ENCODE measurements around the gene RABAC1. TPM values are rescaled to one million over a fixed set of nuclear protein-coding genes. Genes with fewer than 3 reads are reported as not detected.

The RABAC1 gene
- total and polyA plus RNA-seq, 7 donors, result 128 to 255 (median 170) TPM

GRCh38 chr19:41924151-41925145 lies 34.7 kb downstream of the RABAC1 start:
- Histone ChIP-seq H3K27me3 (peaks cover 72 to 98% (median 97%) of the 10 kb centered on the region in 3 donors), H3K36me3 (no peaks in the 10 kb centered on the region), H3K27ac (no peak overlapping the region), H3K4me1 (peaks cover 0 to 20% (median 18%) of the 10 kb centered on the region in 4 donors), H3K9me3 (no peaks in the 10 kb centered on the region), H3K4me3 (no peak overlapping the region)
- WGBS, 2 donors, result 50 to 53% methylated on average over 13 of the region's 13 CpGs
- TF ChIP-seq CTCF (IDR thresholded peaks at IDR 0.05) (no peak), EP300 (IDR thresholded peaks at IDR 0.05) (no peak), POLR2A (IDR thresholded peaks at IDR 0.05) (no peak), POLR2AphosphoS5 (IDR thresholded peaks at IDR 0.05) (no peak)
- DNase-seq, result no peak
- intact Hi-C loops (cut with DNase I), result no loop called here

GRCh38 chr19:41923045-41923788 lies 35.9 kb downstream of the RABAC1 start:
- Histone ChIP-seq H3K4me3 (no peak overlapping the region), H3K4me1 (peaks cover 0 to 8% (median 7%) of the 10 kb centered on the region in 4 donors), H3K36me3 (no peaks in the 10 kb centered on the region), H3K27me3 (peaks cover 67 to 98% (median 97%) of the 10 kb centered on the region in 3 donors), H3K9me3 (no peaks in the 10 kb centered on the region), H3K27ac (no peak overlapping the region)
- no peak for TF ChIP-seq POLR2AphosphoS5 (IDR thresholded peaks at IDR 0.05)
- TF ChIP-seq POLR2A (IDR thresholded peaks at IDR 0.05), result no peak
- no peak for TF ChIP-seq EP300 (IDR thresholded peaks at IDR 0.05)
- TF ChIP-seq CTCF (IDR thresholded peaks at IDR 0.05), result no peak
- WGBS, 2 donors, result 44 to 53% methylated on average over 6 of the region's 6 CpGs
- no peak for DNase-seq
- intact Hi-C loops (cut with DNase I), result no loop called here

GRCh38 chr19:41922585-41922984 lies 36.5 kb downstream of the RABAC1 start:
- Histone ChIP-seq H3K27me3 (peaks cover 65 to 98% (median 96%) of the 10 kb centered on the region in 3 donors), H3K27ac (no peak overlapping the region), H3K9me3 (no peaks in the 10 kb centered on the region), H3K4me3 (no peak overlapping the region), H3K4me1 (peaks cover 0 to 2% (median under 1%) of the 10 kb centered on the region in 4 donors), H3K36me3 (no peaks in the 10 kb centered on the region)
- no peak for DNase-seq
- TF ChIP-seq CTCF (IDR thresholded peaks at IDR 0.05) (no peak), POLR2AphosphoS5 (IDR thresholded peaks at IDR 0.05) (no peak), EP300 (IDR thresholded peaks at IDR 0.05) (no peak), POLR2A (IDR thresholded peaks at IDR 0.05) (no peak)
- intact Hi-C loops (cut with DNase I), result no loop called here
- WGBS, 2 donors, result 29 to 35% methylated on average over 18 of the region's 18 CpGs

- Histone ChIP-seq H3K4me1 (no peaks in the 10 kb centered on the region), H3K9me3 (no peaks in the 10 kb centered on the region), H3K36me3 (no peaks in the 10 kb centered on the region), H3K4me3 (no peak overlapping the region), H3K27ac (no peak overlapping the region), H3K27me3 (peaks cover 58 to 98% (median 95%) of the 10 kb centered on the region in 3 donors)
- intact Hi-C loops (cut with DNase I), result no loop called here
- 20 to 29% methylated on average over 22 of the region's 22 CpGs for WGBS, 2 donors
- TF ChIP-seq CTCF (IDR thresholded peaks at IDR 0.05), result no peak
- TF ChIP-seq POLR2AphosphoS5 (IDR thresholded peaks at IDR 0.05), result no peak
- no peak for TF ChIP-seq EP300 (IDR thresholded peaks at IDR 0.05)
- TF ChIP-seq POLR2A (IDR thresholded peaks at IDR 0.05), result no peak
- DNase-seq, result no peak
Observed at GRCh38 chr19:41921577-41922576, 37.2 kb downstream of the RABAC1 start.

Data from sigmoid colon (tissue), 7 donors.